GM18951 (cell line): ENCODE results near the gene SH3D21.

Source experiments
- POLR2A ChIP-seq: IDR thresholded peaks from 4 replicates; pipeline ENCODE4 v1.6.1; 2011; ENCODE audit warnings: mild to moderate bottlenecking; ENCODE audit not compliant: insufficient read length, insufficient read depth; ENCODE audit errors: extremely low read depth
- in situ Hi-C: fragments of 300-500 bp; cut with MboI; formaldehyde crosslinking; loops from one replicate; pipeline ENCODE4 v1.12.0; 2022; ENCODE audit warnings: low sequenced_read_pairs, mixed read lengths, inconsistent platforms; ENCODE audit not compliant: unreplicated experiment

The SH3D21 gene

DNA sequence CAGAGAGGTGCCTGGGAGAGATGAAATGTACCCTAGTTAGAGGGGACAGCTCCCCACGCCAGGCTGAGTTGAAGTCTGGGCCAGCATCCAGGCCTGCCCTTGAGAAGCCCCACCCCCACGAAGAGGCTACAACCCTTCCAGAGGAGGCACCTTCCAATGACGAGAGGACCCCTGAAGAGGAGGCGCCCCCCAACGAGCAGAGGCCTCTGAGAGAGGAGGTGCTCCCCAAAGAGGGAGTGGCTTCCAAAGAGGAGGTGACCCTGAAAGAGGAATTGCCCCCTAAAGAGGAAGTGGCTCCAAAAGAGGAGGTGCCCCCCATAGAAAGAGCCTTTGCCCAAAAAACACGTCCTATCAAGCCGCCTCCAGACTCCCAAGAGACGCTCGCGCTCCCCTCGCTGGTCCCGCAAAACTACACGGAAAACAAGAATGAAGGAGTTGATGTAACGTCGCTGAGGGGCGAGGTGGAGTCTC lies 14.2 kb downstream of the SH3D21 start:
- no peak for TF ChIP-seq POLR2A
- in situ Hi-C loops, result no loop called here

DNA sequence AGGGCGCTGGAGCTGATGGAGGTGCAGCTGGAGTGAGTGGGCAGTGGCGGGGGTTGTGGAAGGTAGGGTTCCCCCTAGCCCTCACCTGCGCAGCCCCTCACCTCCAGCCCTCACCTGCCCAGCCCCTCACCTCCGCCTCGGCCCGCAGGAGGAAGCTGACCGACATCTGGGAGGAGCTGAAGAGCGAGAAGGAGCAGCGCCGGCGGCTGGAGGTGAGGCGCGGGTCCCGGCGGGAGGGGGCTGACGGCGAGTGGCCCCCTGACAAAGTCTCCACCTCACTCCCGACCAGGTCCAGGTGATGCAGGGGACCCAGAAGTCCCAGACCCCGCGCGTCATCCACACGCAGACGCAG lies 14.6 kb downstream of the SH3D21 start:
- TF ChIP-seq POLR2A, result peak; percentile 17
- in situ Hi-C loops, result no loop called here

GRCh38 chr1:36321119-36321951 lies 15.2 kb downstream of the SH3D21 start:
- peak; percentile 3 for TF ChIP-seq POLR2A
- in situ Hi-C loops, result no loop called here

- TF ChIP-seq POLR2A, result no peak
- in situ Hi-C loops, result no loop called here
These were observed 16.0 kb downstream of the SH3D21 start for GRCh38 chr1:36322041-36322785.

DNA sequence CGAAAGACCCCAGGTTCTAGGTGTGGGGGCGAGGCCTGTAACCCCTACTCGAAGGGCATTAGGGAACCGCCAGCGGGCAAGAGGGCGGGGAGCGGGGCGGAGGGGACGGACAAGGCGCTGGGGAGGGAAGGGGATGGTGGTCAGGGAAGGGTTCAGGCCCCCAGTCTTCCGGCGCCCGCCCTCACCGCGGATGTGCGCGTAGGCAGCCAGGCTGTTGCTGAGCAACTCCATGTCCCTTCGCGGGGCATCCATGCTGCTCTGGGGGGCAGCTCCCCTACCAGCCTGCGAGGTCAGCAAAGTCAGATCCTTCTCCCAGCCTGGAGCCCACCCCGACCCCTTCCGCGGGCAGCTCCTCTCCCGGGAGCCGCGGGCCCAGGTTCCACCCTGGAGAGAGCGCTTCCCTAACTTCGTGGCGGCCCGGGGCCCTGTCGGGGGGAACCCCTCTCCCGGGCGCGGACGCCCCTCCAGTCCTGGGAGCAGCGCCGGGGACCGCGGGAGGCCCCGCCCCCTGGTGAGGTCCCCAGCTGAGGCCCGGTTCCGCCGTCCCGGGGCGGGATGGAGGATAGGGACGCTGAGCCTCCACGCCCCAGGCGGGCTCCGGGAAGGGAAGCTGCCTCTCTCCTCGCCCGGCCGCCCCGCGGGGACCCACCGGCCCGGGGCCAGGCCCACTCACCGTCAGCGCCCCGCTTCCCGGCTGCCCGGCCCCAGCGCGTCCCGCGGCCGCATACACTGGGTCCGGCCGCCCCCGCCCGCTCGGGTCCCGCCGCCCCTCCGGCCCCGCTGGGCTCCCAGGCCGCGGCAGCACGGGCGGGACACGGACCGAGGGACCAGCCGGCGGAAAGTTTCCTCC lies 16.8 kb downstream of the SH3D21 start:
- peak; percentile 35 for TF ChIP-seq POLR2A
- in situ Hi-C loops, result no loop called here

- TF ChIP-seq POLR2A, result peak; percentile 22
- in situ Hi-C loops, result no loop called here
These were observed 17.6 kb downstream of the SH3D21 start, which contains the start of gene EVA1B for GRCh38 chr1:36323636-36324352. Gene EVA1B (minus strand): TSS chr1:36323645. CDS start chr1:36323037, 608 bp downstream.

GRCh38 chr1:36324353-36324703 lies 18.2 kb downstream of the SH3D21 start:
- in situ Hi-C loops, result no loop called here
- TF ChIP-seq POLR2A, result no peak

GRCh38 chr1:36326499-36326898 lies 20.3 kb downstream of the SH3D21 start:
- in situ Hi-C loops, result no loop called here
- TF ChIP-seq POLR2A, result no peak

GRCh38 chr1:36327421-36328087 lies 21.4 kb downstream of the SH3D21 start:
- no peak for TF ChIP-seq POLR2A
- in situ Hi-C loops, result no loop called here

DNA sequence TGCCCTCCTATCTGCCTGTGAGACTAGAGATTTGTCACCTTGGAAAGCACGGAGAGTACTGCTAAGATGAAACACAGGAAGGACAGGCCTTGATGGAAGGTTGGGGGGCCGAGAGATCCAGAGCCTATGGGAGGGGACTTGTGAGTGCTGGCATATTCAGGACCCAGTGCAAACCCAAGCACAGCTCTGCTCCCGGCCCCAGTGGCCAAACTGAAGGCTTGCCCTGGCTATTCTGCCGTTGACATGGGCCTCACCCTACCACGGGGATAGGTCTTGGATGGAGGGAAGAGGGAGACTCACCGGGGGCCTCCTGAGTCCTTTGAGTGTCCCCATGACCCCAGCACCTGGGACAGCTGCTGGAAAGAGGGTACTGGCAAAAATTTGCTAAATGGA lies 21.9 kb downstream of the SH3D21 start:
- in situ Hi-C loops, result no loop called here
- TF ChIP-seq POLR2A, result no peak

DNA sequence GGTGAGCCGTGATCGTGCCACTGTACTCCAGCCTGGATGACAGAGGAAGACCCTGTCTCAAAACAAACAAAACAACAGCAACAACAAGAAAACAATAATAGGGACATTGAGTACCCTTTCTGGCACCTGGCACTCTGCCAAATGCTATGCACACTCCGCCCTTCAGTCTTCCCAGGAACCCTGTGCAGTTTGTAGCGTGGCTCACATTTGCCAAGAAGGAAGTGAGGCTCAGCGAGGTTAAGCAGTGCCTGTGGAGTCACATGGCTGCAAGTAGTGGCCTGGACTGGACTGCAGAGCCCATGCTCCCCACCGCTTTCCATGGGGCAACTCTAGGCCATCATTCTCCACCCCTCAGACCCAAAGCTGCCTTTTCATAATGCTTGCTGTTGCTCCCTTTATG lies 22.5 kb downstream of the SH3D21 start:
- TF ChIP-seq POLR2A, result no peak
- in situ Hi-C loops, result no loop called here

DNA sequence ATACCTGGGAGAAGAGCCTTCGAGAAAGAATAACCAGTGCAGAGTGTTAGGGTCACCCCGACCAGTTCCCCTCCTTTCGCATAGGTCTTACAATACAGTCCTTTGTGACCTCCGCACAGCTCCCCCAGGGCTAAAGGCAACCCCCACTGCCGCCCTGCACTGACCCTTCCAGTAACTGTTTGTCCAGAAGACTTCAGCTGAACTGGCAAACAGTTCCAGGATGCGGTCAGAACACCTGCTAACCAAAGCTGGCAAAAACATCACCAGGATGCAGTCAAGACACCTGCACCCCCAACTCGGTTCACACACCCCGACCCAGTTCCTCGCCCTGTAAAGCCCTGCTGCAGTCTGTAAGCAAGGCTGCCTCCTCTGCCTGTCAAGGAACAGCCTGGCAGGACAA lies 23.6 kb downstream of the SH3D21 start:
- in situ Hi-C loops, result no loop called here
- TF ChIP-seq POLR2A, result no peak
